NT2/D1 (cell line): ENCODE data around the gene NPSR1.

Experiments used
- DNase-seq: peaks from one replicate; pipeline ENCODE4 v3.0.0-alpha.2; 2011; ENCODE audit warnings: low read depth, low spot score
- H3K27me3 ChIP-seq: 2 replicates; pipeline ENCODE4 v1.6.0; 2011; ENCODE audit warnings: mild to moderate bottlenecking; ENCODE audit not compliant: insufficient read length, insufficient read depth
- H3K36me3 ChIP-seq: 2 replicates; pipeline ENCODE4 v1.6.1; 2011; ENCODE audit warnings: mild to moderate bottlenecking, low read length, mixed read lengths; ENCODE audit not compliant: insufficient read depth, insufficient read length
- H3K4me1 ChIP-seq: 2 replicates; pipeline ENCODE4 v1.5.1; 2011; ENCODE audit not compliant: insufficient read depth, insufficient read length
- H3K4me3 ChIP-seq: 2 replicates; pipeline ENCODE4 v1.5.1; 2011; ENCODE audit warnings: low read depth; ENCODE audit not compliant: insufficient read length
- H3K9ac ChIP-seq: 2 replicates; pipeline ENCODE4 v1.6.0; 2011; ENCODE audit warnings: low read depth; ENCODE audit not compliant: insufficient read length
- H3K9me3 ChIP-seq: 2 replicates; pipeline ENCODE4 v1.5.1; 2011; ENCODE audit warnings: mild to moderate bottlenecking, low read length; ENCODE audit not compliant: insufficient read depth
- SUZ12 ChIP-seq: IDR thresholded peaks from 2 replicates; pipeline ENCODE4 v1.6.1; 2011; ENCODE audit not compliant: insufficient read length, insufficient read depth; ENCODE audit errors: extremely low read depth
- YY1 ChIP-seq: IDR thresholded peaks from 2 replicates; pipeline ENCODE4 v1.6.1; 2011; ENCODE audit not compliant: insufficient read length, insufficient read depth
- ZNF274 ChIP-seq: IDR thresholded peaks from 2 replicates; pipeline ENCODE4 v1.6.1; 2011; ENCODE audit warnings: mild to moderate bottlenecking, low read depth, low read length

Gene NPSR1

DNA sequence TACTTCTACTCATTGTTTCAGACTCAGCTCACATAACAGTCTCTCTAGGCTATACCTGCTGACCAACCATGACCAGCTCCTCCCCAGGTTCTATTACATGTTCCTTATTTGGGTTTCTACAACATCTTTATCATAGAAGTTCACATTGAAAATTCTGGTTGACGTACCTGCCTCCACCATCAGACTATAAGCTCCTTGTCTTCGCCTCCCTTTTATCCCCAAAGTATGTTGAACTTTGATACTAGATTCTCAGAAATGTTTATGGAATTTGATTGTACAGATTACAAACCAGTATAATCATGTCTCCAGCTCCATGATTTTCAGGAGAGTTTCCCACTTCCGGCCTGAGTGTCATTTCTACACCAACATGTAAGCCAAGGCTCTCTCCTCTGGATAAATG is 15.0 kb downstream of the NPSR1 start:
- H3K4me3 ChIP-seq = no peak overlapping the region
- H3K27me3 ChIP-seq = no peaks in the 10 kb centered on the region
- DNase-seq = no peak
- H3K9me3 ChIP-seq = no peaks in the 10 kb centered on the region
- no peak for TF ChIP-seq ZNF274
- no peak for TF ChIP-seq SUZ12
- TF ChIP-seq YY1 = no peak
- H3K36me3 ChIP-seq = no peaks in the 10 kb centered on the region
- no peak overlapping the region for H3K9ac ChIP-seq
- no peaks in the 10 kb centered on the region for H3K4me1 ChIP-seq

DNA sequence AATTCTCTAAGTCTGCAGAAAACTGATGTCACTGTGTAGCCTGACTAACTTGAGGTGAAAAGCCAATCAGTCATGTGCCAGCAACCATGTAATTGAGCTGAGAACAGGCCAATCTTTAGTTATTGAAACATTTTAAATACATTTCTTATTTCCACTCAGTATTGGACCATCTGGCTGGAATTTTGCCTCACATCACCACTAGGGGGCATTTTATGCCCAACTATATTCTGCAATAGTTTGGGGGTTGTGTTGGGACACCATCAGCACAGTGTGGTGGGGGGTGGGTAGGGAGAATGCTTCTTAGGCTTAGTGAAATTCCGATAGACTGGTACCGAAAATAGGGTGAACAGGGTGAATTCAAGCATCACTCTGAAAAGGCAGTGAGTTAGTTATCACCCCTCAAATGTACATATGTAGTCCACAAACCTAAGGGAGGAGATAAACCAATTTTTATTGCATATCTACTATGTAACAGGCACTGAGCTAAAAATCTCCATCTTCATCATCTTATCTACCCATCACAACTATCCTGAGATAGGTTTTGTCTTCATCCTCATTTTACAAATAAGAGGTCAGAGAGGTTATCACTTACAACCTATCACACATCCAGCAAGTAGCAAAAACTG is 17.8 kb downstream of the NPSR1 start:
- Histone ChIP-seq H3K4me3 (no peak overlapping the region), H3K9ac (no peak overlapping the region), H3K36me3 (no peaks in the 10 kb centered on the region), H3K27me3 (no peaks in the 10 kb centered on the region), H3K4me1 (no peaks in the 10 kb centered on the region), H3K9me3 (no peaks in the 10 kb centered on the region)
- DNase-seq = peak; percentile 40
- TF ChIP-seq SUZ12 (no peak), ZNF274 (no peak), YY1 (no peak)

DNA sequence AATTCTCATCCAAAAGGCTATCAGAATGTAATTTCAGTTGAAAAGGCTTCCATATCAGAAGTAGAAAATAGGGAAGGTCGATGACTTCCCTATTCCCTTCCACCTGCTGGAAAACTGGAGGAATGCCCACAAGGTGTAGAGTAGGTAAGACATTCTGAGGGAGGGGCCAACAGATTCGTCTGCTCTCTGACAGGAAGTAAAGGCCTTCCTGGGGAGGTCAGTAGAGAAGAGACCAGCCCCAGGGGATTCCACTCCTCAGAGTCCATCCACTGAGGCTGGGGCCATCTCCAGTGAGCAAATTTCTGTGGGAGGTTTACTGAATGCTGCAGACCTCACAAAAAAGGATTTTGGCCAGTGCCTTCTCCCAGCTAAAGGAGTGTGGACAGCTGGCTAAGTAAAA is 19.5 kb downstream of the NPSR1 start:
- TF ChIP-seq SUZ12 = no peak
- TF ChIP-seq ZNF274 = no peak
- no peak for TF ChIP-seq YY1
- Histone ChIP-seq H3K9me3 (no peaks in the 10 kb centered on the region), H3K4me3 (no peak overlapping the region), H3K27me3 (no peaks in the 10 kb centered on the region), H3K36me3 (no peaks in the 10 kb centered on the region), H3K4me1 (no peaks in the 10 kb centered on the region), H3K9ac (no peak overlapping the region)
- DNase-seq = no peak

DNA sequence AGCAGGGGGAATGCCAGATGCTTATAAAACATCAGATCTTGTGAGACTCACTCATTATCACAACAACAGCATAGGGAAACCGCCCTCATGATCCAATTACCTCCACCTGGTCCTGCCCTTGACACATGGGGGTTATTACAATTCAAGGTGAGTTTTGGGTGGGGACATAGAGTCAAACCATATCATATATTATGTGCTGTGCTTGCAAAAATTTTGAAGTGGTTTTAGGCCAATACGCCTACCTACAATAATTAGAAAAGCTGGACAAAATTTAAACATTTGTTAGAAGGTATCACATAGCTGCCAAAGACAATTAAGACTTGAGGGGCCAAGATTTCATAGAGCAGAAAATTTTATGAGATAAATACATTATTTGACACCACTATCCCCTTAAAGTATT is 29.5 kb downstream of the NPSR1 start:
- TF ChIP-seq SUZ12 (no peak), YY1 (no peak), ZNF274 (no peak)

DNA sequence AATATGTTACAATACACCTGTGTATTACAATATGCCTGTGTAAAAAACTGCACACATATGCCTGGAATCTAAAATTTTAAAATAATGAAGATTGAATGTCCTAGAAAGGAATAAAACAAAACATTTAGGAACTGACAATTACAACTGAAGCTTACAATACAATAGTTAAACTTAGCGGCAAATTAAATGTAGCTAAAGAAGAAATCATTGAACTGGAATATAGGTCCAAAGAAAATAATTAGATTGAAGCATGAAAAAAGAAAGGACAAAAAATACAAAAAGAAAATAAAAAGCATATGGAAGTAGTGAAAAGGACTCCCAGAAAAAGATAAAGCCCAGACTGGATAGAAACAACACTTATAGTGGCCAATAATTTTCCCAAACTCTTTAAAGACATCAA is 38.4 kb downstream of the NPSR1 start:
- DNase-seq = no peak
- Histone ChIP-seq H3K27me3 (no peaks in the 10 kb centered on the region), H3K9ac (no peak overlapping the region), H3K36me3 (no peaks in the 10 kb centered on the region), H3K4me1 (no peaks in the 10 kb centered on the region), H3K9me3 (peaks cover 24% of the 10 kb centered on the region), H3K4me3 (no peak overlapping the region)
- TF ChIP-seq SUZ12 = no peak

More for the DNA sequence above, 29.5 kb downstream of the NPSR1 start:
- Histone ChIP-seq H3K36me3 (no peaks in the 10 kb centered on the region), H3K9ac (no peak overlapping the region), H3K27me3 (no peaks in the 10 kb centered on the region), H3K4me3 (no peak overlapping the region), H3K4me1 (no peaks in the 10 kb centered on the region), H3K9me3 (no peaks in the 10 kb centered on the region)
- no peak for DNase-seq

DNA sequence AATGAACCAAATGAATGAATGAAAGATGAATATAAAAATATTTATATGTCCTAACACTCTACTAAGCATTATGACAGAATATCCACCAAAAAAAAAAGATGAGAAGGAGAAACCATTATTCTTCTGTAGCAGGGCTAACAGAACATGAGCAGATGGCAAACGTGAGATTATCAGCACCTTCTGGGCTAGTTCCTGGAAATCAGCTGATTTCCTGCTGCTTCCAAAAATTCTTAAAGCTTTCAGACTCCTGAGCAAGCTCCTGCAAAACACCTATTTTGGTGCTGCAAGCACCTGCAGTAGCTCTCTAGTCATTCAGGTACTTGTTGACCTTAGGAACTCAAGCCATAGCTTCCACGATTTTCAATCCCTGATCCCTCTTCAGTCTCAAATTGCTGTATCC is 51.8 kb downstream of the NPSR1 start:
- Histone ChIP-seq H3K4me1 (no peaks in the 10 kb centered on the region), H3K9ac (no peak overlapping the region), H3K36me3 (no peaks in the 10 kb centered on the region), H3K9me3 (no peaks in the 10 kb centered on the region), H3K27me3 (no peaks in the 10 kb centered on the region), H3K4me3 (no peak overlapping the region)
- no peak for DNase-seq
- TF ChIP-seq YY1 (no peak), SUZ12 (no peak)

DNA sequence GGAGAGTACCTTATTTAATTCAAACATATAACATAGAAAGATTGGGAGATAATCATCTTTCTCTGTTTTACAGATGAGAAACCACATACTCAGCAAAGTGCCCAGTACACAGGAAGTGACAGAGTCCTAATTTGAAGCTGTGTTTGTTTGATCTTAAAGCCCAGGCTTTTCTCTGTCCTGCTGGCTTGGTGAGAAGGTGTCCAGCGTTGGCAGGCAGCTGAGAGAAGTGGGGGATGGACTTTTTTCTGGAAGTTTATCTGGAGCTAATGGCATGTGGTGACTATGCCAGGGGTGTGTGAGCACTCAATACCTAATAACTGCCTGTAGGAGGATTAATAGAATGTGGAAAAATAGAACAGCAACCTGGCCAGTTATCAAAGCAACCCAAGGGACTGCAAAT is 60.8 kb downstream of the NPSR1 start:
- no peak overlapping the region for H3K4me3 ChIP-seq
- H3K27me3 ChIP-seq = no peaks in the 10 kb centered on the region
- no peak for TF ChIP-seq ZNF274
- TF ChIP-seq YY1 = no peak
- no peak for TF ChIP-seq SUZ12
- DNase-seq = no peak
- no peaks in the 10 kb centered on the region for H3K36me3 ChIP-seq
- H3K9ac ChIP-seq = no peak overlapping the region
- H3K9me3 ChIP-seq = no peaks in the 10 kb centered on the region
- H3K4me1 ChIP-seq = no peaks in the 10 kb centered on the region
